K562 (cell line): ENCODE measurements around the gene CLDND2. TPM values are rescaled to one million over a fixed set of nuclear protein-coding genes. Genes with fewer than 3 reads are reported as not detected.

ENCODE experiments used
- C11orf30 ChIP-seq: fragments of 450-650 bp; IDR thresholded peaks from 2 replicates; pipeline ENCODE4 v1.6.1; 2016; ENCODE audit warnings: low read depth, mild to moderate bottlenecking
- CEBPB ChIP-seq: fragments of 450-650 bp; IDR thresholded peaks from 2 replicates; pipeline ENCODE4 v1.6.1; 2016; ENCODE audit warnings: missing genetic modification characterization, missing compliant biosample characterization
- CLOCK ChIP-seq: fragments of 250-450 bp; sonication (Bioruptor Pico); IDR thresholded peaks from 2 replicates; pipeline ENCODE4 v1.4.0; 2020; ENCODE audit warnings: mild to moderate bottlenecking, moderate library complexity, borderline replicate concordance
- CUX1 ChIP-seq: fragments of 200-800 bp; sonication (Bioruptor generic); IDR thresholded peaks from 2 replicates; pipeline ENCODE4 v1.6.1; 2016; ENCODE audit warnings: missing genetic modification characterization, missing compliant biosample characterization
- FOXP1 ChIP-seq: sonication (generic); formaldehyde crosslinking; IDR thresholded peaks from 2 replicates; pipeline ENCODE4 v1.8.0; 2022; ENCODE audit warnings: mild to moderate bottlenecking, missing genetic modification reagents
- MAFG ChIP-seq: fragments of 450-650 bp; conservative IDR thresholded peaks from 2 replicates; pipeline ENCODE4 v1.6.1; 2016; ENCODE audit warnings: missing genetic modification characterization, missing compliant biosample characterization
- NBN ChIP-seq: fragments of 450-650 bp; IDR thresholded peaks from 2 replicates; pipeline ENCODE4 v1.6.1; 2016; ENCODE audit warnings: low read depth, mild to moderate bottlenecking
- NFRKB ChIP-seq: fragments of 450-650 bp; IDR thresholded peaks from 2 replicates; pipeline ENCODE4 v1.6.1; 2016; ENCODE audit warnings: low read depth
- PHB ChIP-seq: fragments of 250-450 bp; sonication (Bioruptor Pico); IDR thresholded peaks from 2 replicates; pipeline ENCODE4 v1.5.0; 2021
- PHTF2 ChIP-seq: fragments of 250-450 bp; sonication (Bioruptor Pico); IDR thresholded peaks from 2 replicates; pipeline ENCODE4 v1.5.0; 2021; ENCODE audit warnings: mild to moderate bottlenecking
- RFX7 ChIP-seq: fragments of 250-450 bp; sonication (Bioruptor Pico); IDR thresholded peaks from 2 replicates; pipeline ENCODE4 v1.5.1; 2021; ENCODE audit warnings: mild to moderate bottlenecking
- STAT6 ChIP-seq: sonication (generic); formaldehyde crosslinking; IDR thresholded peaks from 2 replicates; pipeline ENCODE4 v1.8.1; 2023; ENCODE audit warnings: mild to moderate bottlenecking, missing genetic modification reagents
- ZBTB12 ChIP-seq: fragments of 250-450 bp; sonication (Bioruptor Pico); IDR thresholded peaks from 2 replicates; pipeline ENCODE4 v1.4.0; 2020
- ZNF75A ChIP-seq: fragments of 450-650 bp; formaldehyde crosslinking; IDR thresholded peaks from 2 replicates; pipeline ENCODE4 v1.4.0; 2020; ENCODE audit warnings: mild to moderate bottlenecking
- ZSCAN29 ChIP-seq: fragments of 450-650 bp; IDR thresholded peaks from 2 replicates; pipeline ENCODE4 v1.6.1; 2017
- polyA plus RNA-seq, 8 experiments: library from polyadenylated mRNA; depleted of rRNA in 4 of 8; stranded (reverse) in 5 of 8; unstranded in 3 of 8; fragments of >200 nt; fragmentation: Nextera tagmentation in 2 of 8; fragmentation: Illumina TruSeq in 1 of 8; extraction: Ambion mirVana in 2 of 8; extraction: Trizol in 1 of 8; gene quantifications; 2 replicates each; pipeline versions ENCODE4 v1.2.1 to v1.2.3, GENCODE V29; 2011 to 2014; ENCODE audit warnings: inconsistent platforms in 1 of 8, missing spikeins in 1 of 8
- total RNA-seq, 7 experiments: library from RNA; depleted of rRNA in 6 of 7; stranded (reverse); fragments of >200 nt in 6 of 7; fragmentation: Illumina TruSeq in 2 of 7; extraction: Trizol in 2 of 7; gene quantifications; 2 replicates each; pipeline versions ENCODE4 v1.2.1 to v1.2.3, GENCODE V29; 2011 to 2021; ENCODE audit warnings: low replicate concordance in 1 of 7

CLDND2 gene
- total and polyA plus RNA-seq, 9 of the 15 experiments (the other 6 are each of a cell fraction or from before 2014, with no cell fraction given) = 0.45 to 4.0 (median 1.2) TPM; not detected in 3

- no peak for TF ChIP-seq CLOCK (CRISPR knock-in tag)
- TF ChIP-seq CEBPB (tag) = no peak
- peak; percentile 52; the same call in 1 of the 2 replicates for TF ChIP-seq NFRKB
- TF ChIP-seq ZBTB12 (CRISPR knock-in tag) = no peak
- TF ChIP-seq C11orf30 = peak; percentile 43; the same call in 1 of the 2 replicates
- no peak for TF ChIP-seq CUX1 (CRISPR knock-in tag)
- peak; percentile 92 for TF ChIP-seq FOXP1 (CRISPR knock-in tag)
- 0 out of 2 replicates have a peak, but pooled peaks have one; percentile 58 for TF ChIP-seq NBN
- TF ChIP-seq PHTF2 (CRISPR knock-in tag) = no peak
- TF ChIP-seq MAFG (tag) = no peak
- TF ChIP-seq RFX7 (CRISPR knock-in tag) = no peak
- TF ChIP-seq STAT6 = no peak
- TF ChIP-seq PHB (CRISPR knock-in tag) = 0 out of 2 replicates have a peak, but pooled peaks have one; percentile 31
- peak; percentile 12; the same call in 1 of the 2 replicates for TF ChIP-seq ZSCAN29
- TF ChIP-seq ZNF75A (CRISPR knock-in tag) = no peak
These were observed 28.8 kb downstream of the CLDND2 start (continued) for GRCh38 chr19:51339687-51340656.
